Panc1 (cell line): ENCODE results near the gene MPPED1. TPM values are rescaled to one million over a fixed set of nuclear protein-coding genes. Genes with fewer than 3 reads are reported as not detected.

Source experiments
- ATAC-seq: fragments of 200-7000 bp; cut with Tn5 transposase; 2 replicates; pipeline ENCODE4 v1.9.1; 2020; ENCODE audit warnings: mild to moderate bottlenecking, moderate library complexity
- BruUV-seq: library from RNA; stranded (reverse); fragments of 400-500 nt; replicated peaks from 2 replicates; lab custom pipeline; 2021; lab: Mats Ljungman, UMichigan
- CTCF ChIA-PET: fragments of 300-600 bp; sonication (Branson Sonifier 250); formaldehyde crosslinking; loops from one replicate; lab custom pipeline; 2022; ENCODE audit warnings: antibody characterized with exemption; lab: Charles Lee
- POLR2A ChIA-PET: fragments of 300-600 bp; sonication (Branson Sonifier 250); formaldehyde crosslinking; loops from one replicate; lab custom pipeline; 2022; ENCODE audit warnings: antibody characterized with exemption; lab: Charles Lee
- DNase-seq: peaks from one replicate; pipeline ENCODE4 v3.0.0-alpha.2; 2010; ENCODE audit warnings: low read depth, low spot score
- H3K27ac ChIP-seq: 2 replicates; pipeline ENCODE4 v1.5.1; 2011; ENCODE audit warnings: mild to moderate bottlenecking, low read length, inconsistent platforms
- H3K27me3 ChIP-seq: fragments of 200-500 bp; sonication (Bioruptor generic); 2 replicates; pipeline ENCODE4 v1.6.0; 2014; ENCODE audit warnings: low read length, inconsistent platforms; ENCODE audit not compliant: control insufficient read depth, insufficient read depth
- H3K36me3 ChIP-seq: fragments of 200-500 bp; sonication (Bioruptor generic); 2 replicates; pipeline ENCODE4 v1.5.1; 2014; ENCODE audit warnings: inconsistent platforms, mild to moderate bottlenecking, low read length, moderate library complexity; ENCODE audit not compliant: control insufficient read depth, insufficient read depth
- H3K4me1 ChIP-seq: 2 replicates; pipeline ENCODE4 v1.5.1; 2011; ENCODE audit warnings: inconsistent platforms, mild to moderate bottlenecking, low read length, moderate library complexity; ENCODE audit not compliant: control insufficient read depth, insufficient read depth
- H3K4me3 ChIP-seq, 2 experiments: 2 replicates each; pipeline ENCODE4 v1.5.1; 2011 to 2012; ENCODE audit warnings: low read depth in 2 of 2, low read length in 2 of 2, mild to moderate bottlenecking in 2 of 2, inconsistent platforms in 1 of 2, moderate library complexity in 1 of 2
- H3K9me3 ChIP-seq: fragments of 200-500 bp; sonication (Bioruptor generic); 2 replicates; pipeline ENCODE4 v1.5.1; 2014; ENCODE audit warnings: low read depth, mild to moderate bottlenecking, inconsistent platforms, low read length, moderate library complexity; ENCODE audit not compliant: control insufficient read depth, insufficient read depth
- CTCF ChIP-seq: fragments of 450-650 bp; IDR thresholded peaks from 2 replicates; pipeline ENCODE4 v1.5.1; 2017; ENCODE audit warnings: mild to moderate bottlenecking
- POLR2AphosphoS5 ChIP-seq: IDR thresholded peaks from 2 replicates; pipeline ENCODE4 v1.6.1; 2012; ENCODE audit warnings: mild to moderate bottlenecking, low read depth, low read length, moderate library complexity
- REST ChIP-seq, 2 experiments: IDR thresholded peaks; 2 replicates each; pipeline ENCODE4 v1.6.1; 2011 to 2012; ENCODE audit warnings: low read depth in 2 of 2, control low read depth in 1 of 2, low read length in 1 of 2, mild to moderate bottlenecking in 1 of 2, moderate library complexity in 1 of 2; ENCODE audit not compliant: insufficient read depth in 1 of 2
- SIN3A ChIP-seq: IDR thresholded peaks from 2 replicates; pipeline ENCODE4 v1.6.1; 2012; ENCODE audit warnings: low read depth, mild to moderate bottlenecking, low read length, moderate library complexity, borderline replicate concordance; ENCODE audit not compliant: insufficient read depth
- TCF7L2 ChIP-seq: IDR thresholded peaks from 2 replicates; pipeline ENCODE4 v1.6.1; 2011; ENCODE audit warnings: mild to moderate bottlenecking, low read depth, low read length, inconsistent platforms
- in situ Hi-C: cut with HindIII; loops from 2 replicates; pipeline ENCODE4 v1.10.0; 2016; ENCODE audit warnings: low sequenced_read_pairs, low pct_unique_long_range_greater_than_20kb
- intact Hi-C: fragments of 100-400 bp; cut with micrococcal nuclease; formaldehyde crosslinking; loops from one replicate; pipeline ENCODE4 v1.10.0; 2022; ENCODE audit not compliant: unreplicated experiment
- total RNA-seq: library from RNA; stranded (reverse); gene quantifications from one replicate; pipeline ENCODE4 v1.2.1, GENCODE V29; 2021; ENCODE audit not compliant: unreplicated experiment

MPPED1 gene
- total RNA-seq, 1 experiment from 2014 or later: not detected

- TF ChIP-seq TCF7L2 (no peak), POLR2AphosphoS5 (no peak), CTCF (no peak), REST (IDR thresholded peaks at IDR 0.05; ENCODE audit: insufficient read depth in 1 of 2, low read depth in 2 of 2, low read length in 1 of 2) (no peak), SIN3A (no peak)
- ChIA-PET CTCF (no interaction called here), POLR2A (no interaction called here)
- H3K4me1 ChIP-seq: no peaks in the 10 kb centered on the region
- ATAC-seq (no peak), DNase-seq (no peak)
- in situ Hi-C loops: no loop called here
- H3K27me3 ChIP-seq: no peaks in the 10 kb centered on the region; the same call in 1 of the 2 replicates
- no peak overlapping the region for H3K4me3 ChIP-seq
- intact Hi-C loops: no loop called here
- BruUV-seq: no TSS peak
- no peaks in the 10 kb centered on the region for H3K36me3 ChIP-seq
- H3K9me3 ChIP-seq: no peaks in the 10 kb centered on the region
- no peak overlapping the region for H3K27ac ChIP-seq
Observed at GRCh38 chr22:43473031-43473430, 61.2 kb downstream of the MPPED1 start.

- no peaks in the 10 kb centered on the region for H3K9me3 ChIP-seq
- H3K4me1 ChIP-seq: no peaks in the 10 kb centered on the region
- no peaks in the 10 kb centered on the region; the same call in 1 of the 2 replicates for H3K27me3 ChIP-seq
- no peak for DNase-seq
- H3K36me3 ChIP-seq: no peaks in the 10 kb centered on the region
- in situ Hi-C loops (no loop called here), intact Hi-C loops (no loop called here)
- TF ChIP-seq TCF7L2: no peak
- no peak for TF ChIP-seq SIN3A
- no peak for TF ChIP-seq REST (IDR thresholded peaks at IDR 0.05; ENCODE audit: insufficient read depth in 1 of 2, low read depth in 2 of 2, low read length in 1 of 2)
- no peak for TF ChIP-seq CTCF
- TF ChIP-seq POLR2AphosphoS5: no peak
- BruUV-seq: no TSS peak
- ATAC-seq: no peak
- CTCF ChIA-PET: no interaction called here
- H3K4me3 ChIP-seq: no peak overlapping the region
- POLR2A ChIA-PET: no interaction called here
- H3K27ac ChIP-seq: no peak overlapping the region
Observed at GRCh38 chr22:43473441-43473840, 61.6 kb downstream of the MPPED1 start.
